ENCODE measurements around the gene ZKSCAN3.

GRCh38 chr6:28351087-28351486 lies 1.3 kb downstream of the ZKSCAN3 start:
- no peak for TF ChIP-seq EZH2phosphoT487 (IDR thresholded peaks at IDR 0.05; ENCODE audit: insufficient read depth, low read depth)
- no peak for TF ChIP-seq EZH2 (IDR thresholded peaks at IDR 0.05; ENCODE audit: insufficient read depth, poor library complexity, severe bottlenecking)
